Activated naive CD8-positive, alpha-beta T cell treated with anti-CD3 and anti-CD28 coated beads for 36 hours (primary cell): Measurements from ENCODE around the gene BCL10. TPM values are rescaled to one million over a fixed set of nuclear protein-coding genes. Genes with fewer than 3 reads are reported as not detected.
A peak's percentile ranks its signal among the peaks of the same experiment; 100 is the strongest.

Source experiments
- DNase-seq: peaks from one replicate; pipeline ENCODE4 v3.0.0; 2021
- H3K27ac Mint-ChIP-seq: one replicate; pipeline ENCODE4 v1.8.0; 2022; ENCODE audit warnings: mild to moderate bottlenecking, moderate library complexity, mixed read lengths
- H3K27me3 Mint-ChIP-seq: one replicate; pipeline ENCODE4 v1.8.0; 2022; ENCODE audit warnings: mild to moderate bottlenecking, mixed read lengths
- H3K36me3 Mint-ChIP-seq: one replicate; pipeline ENCODE4 v1.8.0; 2021; ENCODE audit warnings: mild to moderate bottlenecking, mixed read lengths
- H3K4me1 Mint-ChIP-seq: one replicate; pipeline ENCODE4 v1.8.0; 2021; ENCODE audit warnings: mixed read lengths
- H3K4me3 Mint-ChIP-seq: one replicate; pipeline ENCODE4 v1.8.0; 2022; ENCODE audit warnings: mild to moderate bottlenecking, moderate library complexity, mixed read lengths
- H3K9me3 Mint-ChIP-seq: one replicate; pipeline ENCODE4 v1.8.0; 2022; ENCODE audit warnings: mixed read lengths
- total RNA-seq, 2 experiments: library from RNA; stranded (reverse); gene quantifications; one replicate each; pipeline ENCODE4 v1.2.3, GENCODE V29; 2021

BCL10 gene
- 10 to 100 TPM; 27.5 to 29.0 TPM for total RNA-seq

DNA sequence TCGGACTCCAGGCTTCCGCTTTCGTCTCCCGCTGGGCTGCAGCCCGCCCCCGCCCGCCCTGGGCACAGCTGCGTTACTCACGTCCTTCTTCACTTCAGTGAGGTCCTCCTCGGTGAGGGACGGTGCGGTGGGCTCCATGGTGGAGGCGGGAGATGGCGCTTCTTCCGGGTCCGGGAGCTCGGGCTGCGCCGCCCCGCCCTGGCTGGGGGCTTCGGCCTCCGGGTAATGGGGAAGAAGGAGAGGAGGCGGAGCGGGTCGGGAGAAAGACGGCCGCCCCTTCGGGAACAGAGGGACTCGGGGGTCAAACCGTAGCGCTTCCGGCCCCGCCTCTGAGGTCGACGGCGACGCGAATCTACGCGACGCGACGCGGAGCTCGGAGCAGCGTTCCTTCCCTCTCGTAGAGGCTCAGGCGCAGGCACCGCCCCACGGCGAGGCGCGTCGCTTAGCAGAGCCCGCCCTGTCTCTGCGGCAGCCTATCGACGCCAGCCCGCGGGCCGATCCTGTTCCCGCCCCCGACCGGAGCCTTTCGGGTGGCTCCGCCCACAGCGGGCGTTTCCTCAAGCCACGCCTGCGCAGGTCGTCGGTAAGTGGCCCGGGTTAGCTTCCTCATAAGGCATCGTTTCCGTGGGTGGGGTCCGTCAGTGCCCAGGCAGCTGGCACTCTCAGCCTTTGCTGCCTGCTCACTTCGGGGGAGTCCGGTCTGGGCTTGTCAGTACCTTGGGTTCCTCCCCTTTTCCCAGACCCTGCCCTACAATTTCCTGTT, at the start of gene BCL10:
Gene BCL10 (minus strand): TSS at position 418 of the 763 bp plus-strand sequence. CDS start 280 bp downstream, at position 138.
- Mint-ChIP-seq H3K36me3 (peaks cover 24% of the 10 kb centered on the region), H3K4me1 (peaks cover 45% of the 10 kb centered on the region), H3K4me3 (peak within 1 kb of the TSS; percentile 84), H3K27ac (peak within 1 kb of the TSS; percentile 88), H3K9me3 (no peaks in the 10 kb centered on the region), H3K27me3 (no peaks in the 10 kb centered on the region)
- peak; percentile 99 for DNase-seq

DNA sequence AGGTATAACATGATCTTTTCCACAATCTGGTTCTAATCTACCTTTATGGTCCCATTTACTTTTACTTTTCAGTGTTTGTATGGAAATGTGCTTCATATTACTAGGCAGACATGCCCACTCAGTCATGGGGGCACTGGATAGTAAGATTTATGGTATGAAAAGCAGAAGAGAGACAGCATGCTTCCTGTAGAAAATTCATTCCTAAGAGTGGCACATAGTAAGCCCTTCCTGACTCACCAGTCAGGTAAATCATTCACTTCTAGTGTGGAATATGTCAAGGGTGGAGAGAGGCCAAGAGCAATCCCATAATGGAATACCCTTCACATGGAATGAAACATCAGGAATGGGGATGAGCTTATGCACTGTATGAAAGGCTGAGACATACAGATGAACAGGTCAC, 49.5 kb upstream of the BCL10 start:
- H3K9me3 Mint-ChIP-seq, result no peaks in the 10 kb centered on the region
- H3K4me1 Mint-ChIP-seq, result peaks cover 4% of the 10 kb centered on the region
- DNase-seq, result no peak
- no peak overlapping the region for H3K4me3 Mint-ChIP-seq
- H3K27ac Mint-ChIP-seq, result no peak overlapping the region
- H3K36me3 Mint-ChIP-seq, result no peaks in the 10 kb centered on the region
- peaks cover 10% of the 10 kb centered on the region for H3K27me3 Mint-ChIP-seq

DNA sequence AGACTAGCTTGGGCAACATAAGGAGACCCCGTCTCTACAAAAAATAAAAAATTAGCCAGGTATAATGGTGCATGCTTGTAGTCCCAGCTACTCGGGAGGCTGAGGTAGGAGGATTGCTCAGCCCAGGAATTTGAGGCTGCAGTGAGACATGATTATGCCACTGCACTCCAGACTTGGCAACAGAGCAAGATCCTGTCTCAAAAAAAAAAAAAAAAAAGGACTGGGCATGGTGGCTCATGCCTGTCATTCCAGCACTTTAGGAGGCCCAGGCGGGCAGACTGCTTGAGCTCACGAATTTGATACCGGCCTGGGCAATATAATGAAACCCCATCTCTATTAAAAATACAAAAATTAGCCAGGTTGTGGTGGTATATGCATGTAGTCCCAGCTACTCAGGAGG, 47.3 kb upstream of the BCL10 start:
- DNase-seq, result no peak
- peaks cover 28% of the 10 kb centered on the region for H3K27me3 Mint-ChIP-seq
- no peak overlapping the region for H3K27ac Mint-ChIP-seq
- no peak overlapping the region for H3K4me3 Mint-ChIP-seq
- H3K4me1 Mint-ChIP-seq, result peaks cover 6% of the 10 kb centered on the region
- no peaks in the 10 kb centered on the region for H3K36me3 Mint-ChIP-seq
- no peaks in the 10 kb centered on the region for H3K9me3 Mint-ChIP-seq

DNA sequence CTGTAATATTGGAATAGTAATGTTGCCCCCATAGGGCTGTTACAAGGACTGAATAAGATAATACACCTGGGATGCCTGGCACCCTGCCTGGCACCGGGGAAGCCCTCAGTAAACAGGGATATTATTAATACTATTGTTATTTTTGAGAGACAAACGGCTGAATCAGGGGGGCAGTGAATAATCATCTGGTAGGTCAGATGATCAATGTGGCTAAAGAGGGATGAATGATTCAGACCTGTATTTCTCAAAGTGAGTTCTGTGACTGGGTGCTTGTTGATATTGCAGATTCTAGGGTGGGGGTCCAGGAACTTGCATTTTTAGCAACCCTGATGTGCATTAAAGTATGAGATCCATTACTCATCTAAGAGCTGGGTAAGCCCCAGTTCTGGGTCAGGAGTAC, 46.2 kb upstream of the BCL10 start:
- H3K27ac Mint-ChIP-seq, result no peak overlapping the region
- no peaks in the 10 kb centered on the region for H3K9me3 Mint-ChIP-seq
- DNase-seq, result no peak
- H3K27me3 Mint-ChIP-seq, result peaks cover 35% of the 10 kb centered on the region
- peaks cover 6% of the 10 kb centered on the region for H3K4me1 Mint-ChIP-seq
- H3K36me3 Mint-ChIP-seq, result no peaks in the 10 kb centered on the region
- no peak overlapping the region for H3K4me3 Mint-ChIP-seq

DNA sequence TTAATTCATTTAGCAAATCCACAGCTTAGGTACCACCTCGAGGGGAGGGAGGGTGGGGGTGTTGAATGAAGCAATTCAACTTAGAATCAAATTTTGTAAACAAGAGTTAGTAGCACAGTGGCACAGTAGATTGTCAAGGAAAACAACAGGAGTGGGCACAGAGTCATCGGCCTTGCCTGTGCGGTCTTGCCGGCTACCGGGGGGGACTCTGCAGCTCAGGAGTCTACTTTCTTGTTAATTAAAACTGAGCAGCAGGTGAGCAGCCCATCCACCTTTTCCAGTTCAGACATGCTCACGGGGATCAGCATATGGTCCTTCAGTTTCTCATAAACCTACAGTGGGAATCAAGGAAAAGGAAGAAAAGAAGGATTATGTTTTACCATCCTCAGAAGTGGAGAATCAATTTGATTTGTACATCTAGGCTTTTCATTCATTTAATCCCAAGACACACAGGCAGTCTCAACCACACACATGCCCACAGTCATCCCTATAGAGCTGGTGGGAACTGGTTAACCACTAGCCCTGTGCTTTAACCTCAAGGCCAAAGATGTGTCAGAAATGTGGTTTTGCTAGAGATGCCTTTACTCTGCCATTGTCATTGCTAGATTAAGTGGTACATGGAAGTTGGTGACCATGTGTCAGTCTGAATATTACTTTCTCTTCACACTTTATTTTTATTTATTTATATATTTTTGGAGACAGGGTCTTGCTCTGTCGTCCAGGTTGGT, 45.0 kb upstream of the BCL10 start:
- no peak overlapping the region for H3K27ac Mint-ChIP-seq
- DNase-seq, result peak; percentile 28

DNA sequence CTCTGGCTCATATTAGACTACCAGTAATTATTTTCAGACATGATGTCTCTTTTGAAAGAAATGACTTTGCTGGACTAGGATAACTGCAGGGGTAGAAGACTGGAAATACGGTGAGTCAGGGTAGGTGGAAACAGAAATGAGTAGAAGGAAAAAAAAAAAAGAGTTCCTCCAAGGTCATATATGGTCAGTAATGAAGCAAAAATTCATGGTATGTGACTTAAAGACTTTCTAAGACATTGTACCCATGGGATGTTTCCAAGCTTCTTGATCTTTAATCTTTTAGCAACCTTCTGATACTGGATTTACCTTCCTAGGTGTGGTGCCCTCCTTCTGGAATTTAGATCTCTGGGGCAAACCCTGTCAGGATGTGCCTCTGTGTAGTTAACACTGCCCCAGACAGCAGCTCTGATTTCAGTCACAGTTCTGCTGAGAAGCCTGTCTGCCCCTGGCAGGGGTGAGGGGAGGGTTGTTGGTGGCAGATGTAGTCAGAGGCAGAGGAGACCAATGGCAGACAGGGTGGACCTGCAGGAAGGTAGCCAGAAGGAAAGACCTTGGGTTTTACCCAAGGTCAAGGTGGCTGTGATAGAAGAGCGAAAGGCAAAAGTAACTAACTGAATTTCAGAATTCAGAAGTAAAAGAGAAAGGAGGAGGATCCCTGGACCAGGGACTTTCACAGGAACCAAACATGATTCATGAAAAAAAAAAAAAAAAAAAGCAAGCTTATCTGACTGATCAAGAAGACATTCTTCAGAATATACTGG, 44.1 kb upstream of the BCL10 start:
- Mint-ChIP-seq H3K4me3 (no peak overlapping the region), H3K27me3 (peaks cover 50% of the 10 kb centered on the region), H3K9me3 (no peaks in the 10 kb centered on the region), H3K36me3 (no peaks in the 10 kb centered on the region), H3K4me1 (peaks cover 6% of the 10 kb centered on the region), H3K27ac (no peak overlapping the region)
- no peak for DNase-seq

More for the DNA sequence above, 45.0 kb upstream of the BCL10 start:
- Mint-ChIP-seq H3K27me3 (peaks cover 48% of the 10 kb centered on the region), H3K4me3 (no peak overlapping the region), H3K4me1 (peaks cover 6% of the 10 kb centered on the region), H3K9me3 (no peaks in the 10 kb centered on the region), H3K36me3 (no peaks in the 10 kb centered on the region)

DNA sequence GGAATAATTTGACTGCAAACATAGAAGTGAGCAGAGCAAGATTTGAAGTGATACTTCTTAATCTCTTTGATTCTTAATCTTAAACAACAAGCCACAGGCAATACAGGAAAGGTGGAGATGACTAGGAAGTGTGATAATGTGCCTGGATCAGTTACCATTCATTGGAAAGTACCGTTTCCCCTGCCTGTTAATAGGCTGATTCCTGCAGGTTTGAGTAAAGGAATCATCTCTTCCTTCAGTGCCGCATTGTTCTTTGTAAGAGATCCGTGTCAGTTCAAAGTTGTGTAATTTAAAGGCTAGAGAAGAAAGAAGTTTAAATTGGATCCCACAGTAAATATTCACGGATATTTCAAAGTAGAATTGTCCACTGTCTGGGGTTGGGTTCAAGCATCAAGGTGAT, 43.5 kb upstream of the BCL10 start:
- H3K27me3 Mint-ChIP-seq, result peaks cover 50% of the 10 kb centered on the region
- H3K4me3 Mint-ChIP-seq, result no peak overlapping the region
- no peak overlapping the region for H3K27ac Mint-ChIP-seq

DNA sequence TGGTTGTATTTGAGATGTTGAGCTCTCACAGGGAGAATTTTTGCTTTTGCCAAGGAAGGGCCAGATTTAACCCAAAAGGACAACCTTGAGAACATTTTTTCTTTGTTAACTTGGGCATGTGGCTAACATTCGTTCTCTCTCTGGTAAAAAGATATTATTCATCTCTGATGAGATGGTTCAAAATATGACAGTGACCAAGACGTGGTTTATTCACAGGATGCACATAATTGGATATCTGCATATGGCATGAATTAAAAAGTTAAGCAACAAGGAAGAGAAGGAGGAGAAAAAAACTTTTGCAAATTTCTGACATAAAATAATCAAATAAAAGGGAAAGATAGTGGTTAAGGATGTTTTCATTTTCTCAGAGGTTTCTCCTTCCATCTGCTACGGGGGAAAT, 43.1 kb upstream of the BCL10 start:
- Mint-ChIP-seq H3K4me3 (no peak overlapping the region), H3K27me3 (peaks cover 52% of the 10 kb centered on the region), H3K36me3 (no peaks in the 10 kb centered on the region)

More for the DNA sequence above, 43.5 kb upstream of the BCL10 start:
- Mint-ChIP-seq H3K4me1 (peaks cover 6% of the 10 kb centered on the region), H3K36me3 (no peaks in the 10 kb centered on the region), H3K9me3 (no peaks in the 10 kb centered on the region)
- no peak for DNase-seq

DNA sequence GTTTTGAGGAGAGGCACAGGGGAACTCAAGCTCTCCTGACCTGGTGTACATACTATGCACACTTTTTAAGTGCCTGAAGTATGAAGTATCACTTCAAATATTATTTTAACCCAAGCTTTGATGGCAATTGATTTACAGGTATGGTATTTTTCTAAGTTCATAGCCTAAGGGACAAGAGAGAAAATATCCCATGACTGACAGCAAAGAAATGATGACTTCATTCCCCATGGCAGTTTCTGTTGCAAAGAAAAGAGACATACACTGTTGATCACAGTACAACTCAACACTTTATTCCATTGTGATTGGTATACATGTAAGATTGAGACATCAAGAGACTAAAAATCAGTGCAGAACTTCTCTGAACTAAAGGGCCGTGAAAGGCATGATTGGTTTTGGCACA, 41.8 kb upstream of the BCL10 start:
- Mint-ChIP-seq H3K4me3 (no peak overlapping the region), H3K27me3 (peaks cover 50% of the 10 kb centered on the region), H3K27ac (no peak overlapping the region), H3K36me3 (no peaks in the 10 kb centered on the region), H3K9me3 (no peaks in the 10 kb centered on the region), H3K4me1 (peaks cover 6% of the 10 kb centered on the region)
- DNase-seq, result no peak

More for the DNA sequence above, 43.1 kb upstream of the BCL10 start:
- no peak for DNase-seq
- peaks cover 6% of the 10 kb centered on the region for H3K4me1 Mint-ChIP-seq
- no peak overlapping the region for H3K27ac Mint-ChIP-seq
- no peaks in the 10 kb centered on the region for H3K9me3 Mint-ChIP-seq

DNA sequence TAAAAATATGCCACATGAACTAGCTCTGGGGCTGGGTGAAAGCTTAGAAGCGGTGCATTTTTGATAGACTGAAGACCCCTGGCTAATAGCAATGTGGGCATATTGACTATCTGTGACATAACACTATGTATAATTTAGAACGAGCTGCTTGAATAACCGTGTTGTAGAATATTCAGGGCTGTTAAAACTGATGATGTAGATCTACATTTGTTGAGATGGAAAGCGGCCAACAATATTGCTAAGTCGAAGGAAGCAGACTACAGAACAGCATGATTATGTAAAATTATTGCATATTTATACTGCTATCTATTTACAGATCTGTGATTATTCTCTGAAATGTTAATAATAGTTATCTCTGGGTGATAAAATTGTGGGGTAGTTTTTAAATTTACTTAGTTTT, 41.1 kb upstream of the BCL10 start:
- no peak overlapping the region for H3K27ac Mint-ChIP-seq
- no peaks in the 10 kb centered on the region for H3K36me3 Mint-ChIP-seq
- peaks cover 6% of the 10 kb centered on the region for H3K4me1 Mint-ChIP-seq
- H3K27me3 Mint-ChIP-seq, result peaks cover 52% of the 10 kb centered on the region
- no peak overlapping the region for H3K4me3 Mint-ChIP-seq
- no peaks in the 10 kb centered on the region for H3K9me3 Mint-ChIP-seq
- no peak for DNase-seq

DNA sequence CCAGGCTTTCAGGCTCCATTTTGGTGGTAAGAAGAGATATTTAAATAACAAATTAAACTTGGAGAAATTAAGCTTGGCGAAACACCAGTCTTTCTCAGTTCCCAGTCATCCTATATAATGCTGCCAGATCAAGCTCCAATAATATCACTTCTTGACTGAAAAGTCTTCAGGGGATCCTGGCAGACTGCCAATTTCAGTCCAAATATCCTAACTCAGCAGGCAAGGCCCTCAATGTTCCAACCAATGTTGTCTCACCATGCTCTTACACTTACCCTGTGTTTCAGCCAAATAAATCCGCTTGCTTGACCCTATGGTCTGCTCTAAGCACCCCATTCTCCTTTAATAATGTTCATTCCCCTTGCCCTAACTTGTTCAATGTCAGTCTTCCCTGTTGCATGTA, 39.9 kb upstream of the BCL10 start:
- Mint-ChIP-seq H3K9me3 (no peaks in the 10 kb centered on the region), H3K4me3 (no peak overlapping the region), H3K4me1 (peaks cover 3% of the 10 kb centered on the region), H3K27ac (no peak overlapping the region), H3K27me3 (peaks cover 59% of the 10 kb centered on the region), H3K36me3 (no peaks in the 10 kb centered on the region)
- DNase-seq, result no peak

DNA sequence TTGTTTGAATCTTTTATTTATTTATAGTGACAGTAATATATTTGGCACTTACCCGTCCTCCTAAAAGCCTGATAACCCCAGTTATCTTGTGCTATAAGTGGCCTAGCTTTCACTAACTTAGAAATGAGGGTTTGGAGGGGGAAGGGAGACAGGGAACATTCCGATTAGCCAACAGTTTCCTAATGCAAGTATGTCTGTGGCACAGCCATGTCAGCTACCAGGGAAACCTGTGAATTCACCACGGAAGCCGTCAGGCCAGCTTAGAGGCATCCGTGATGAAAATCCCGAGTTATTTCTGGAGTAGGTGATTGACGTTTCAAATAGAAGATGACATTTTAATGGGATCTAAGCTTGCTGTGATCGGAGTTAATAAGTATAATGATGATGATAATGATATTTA, 39.4 kb upstream of the BCL10 start:
- no peaks in the 10 kb centered on the region for H3K9me3 Mint-ChIP-seq
- H3K4me3 Mint-ChIP-seq, result no peak overlapping the region
- H3K27me3 Mint-ChIP-seq, result peaks cover 59% of the 10 kb centered on the region
- no peaks in the 10 kb centered on the region for H3K36me3 Mint-ChIP-seq
- H3K4me1 Mint-ChIP-seq, result peaks cover 2% of the 10 kb centered on the region
- no peak overlapping the region for H3K27ac Mint-ChIP-seq
- DNase-seq, result no peak

DNA sequence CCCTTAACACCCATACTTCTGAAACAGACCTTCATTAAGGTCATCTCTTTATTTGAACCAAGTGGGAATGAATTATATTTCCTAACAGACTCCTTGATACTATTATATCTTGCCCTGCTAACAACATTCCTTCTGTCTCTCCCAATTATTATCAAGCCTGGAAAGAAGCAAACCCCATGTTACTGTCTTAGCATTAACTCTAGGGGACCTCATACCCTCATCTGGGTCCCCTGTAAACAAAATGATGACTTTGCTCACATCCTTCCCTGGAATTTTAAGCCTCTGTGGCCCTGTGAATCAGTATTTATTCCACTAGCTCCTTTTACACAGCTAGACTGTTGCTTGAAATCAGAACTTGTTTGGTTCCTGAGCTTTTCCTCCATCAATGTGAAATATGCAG, 38.3 kb upstream of the BCL10 start:
- Mint-ChIP-seq H3K4me1 (no peaks in the 10 kb centered on the region), H3K9me3 (no peaks in the 10 kb centered on the region), H3K27ac (no peak overlapping the region), H3K4me3 (no peak overlapping the region), H3K36me3 (no peaks in the 10 kb centered on the region), H3K27me3 (peaks cover 61% of the 10 kb centered on the region)
- DNase-seq, result no peak

DNA sequence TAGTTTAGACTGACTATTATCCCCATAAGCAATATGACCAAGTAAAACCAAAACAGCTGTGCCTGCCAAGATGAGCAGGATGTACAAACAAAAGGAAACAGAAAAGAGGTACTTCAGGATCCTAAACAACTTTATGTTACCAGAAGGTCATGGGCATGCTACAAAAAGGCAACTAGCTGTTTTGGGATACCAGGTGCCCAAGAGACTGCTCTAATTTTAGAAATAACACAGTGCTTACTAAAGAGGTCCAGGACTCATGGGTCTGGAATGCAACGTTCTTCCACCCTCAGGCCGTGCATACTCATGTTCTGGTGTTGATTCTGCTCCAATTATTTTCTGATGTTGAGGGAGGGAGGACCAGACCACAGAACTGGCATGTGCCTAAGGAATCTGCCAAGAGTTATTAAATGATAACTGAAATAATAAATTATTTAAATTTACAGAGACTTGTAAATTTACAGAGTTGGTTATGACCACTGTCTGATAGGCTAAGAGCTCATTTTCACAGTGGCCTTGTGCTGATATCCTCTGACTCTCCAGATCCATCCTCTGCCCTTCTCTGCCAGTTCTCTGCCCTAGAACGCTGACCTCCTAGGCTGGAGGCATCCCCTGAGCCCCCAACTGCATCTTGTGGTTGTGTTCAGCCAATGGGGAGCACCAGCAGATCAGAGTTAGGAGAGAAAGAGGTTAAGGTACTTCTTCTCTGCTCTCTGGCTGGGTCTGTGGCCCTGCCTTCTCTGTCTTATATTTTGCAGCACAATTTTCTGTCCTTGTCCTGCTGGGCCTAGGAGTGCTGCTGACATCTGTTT, 37.7 kb upstream of the BCL10 start:
- peaks cover 60% of the 10 kb centered on the region for H3K27me3 Mint-ChIP-seq
- no peak for DNase-seq
- no peak overlapping the region for H3K27ac Mint-ChIP-seq
- no peak overlapping the region for H3K4me3 Mint-ChIP-seq
- no peaks in the 10 kb centered on the region for H3K4me1 Mint-ChIP-seq
- no peaks in the 10 kb centered on the region for H3K9me3 Mint-ChIP-seq
- no peaks in the 10 kb centered on the region for H3K36me3 Mint-ChIP-seq
